ENCODE results near the gene MSTO1.
"Not testable (repeated sequence)": the region's sequence is repeated elsewhere in the genome, so short reads cannot be mapped to it uniquely, and the experiment has no call there.

Gene MSTO1

DNA sequence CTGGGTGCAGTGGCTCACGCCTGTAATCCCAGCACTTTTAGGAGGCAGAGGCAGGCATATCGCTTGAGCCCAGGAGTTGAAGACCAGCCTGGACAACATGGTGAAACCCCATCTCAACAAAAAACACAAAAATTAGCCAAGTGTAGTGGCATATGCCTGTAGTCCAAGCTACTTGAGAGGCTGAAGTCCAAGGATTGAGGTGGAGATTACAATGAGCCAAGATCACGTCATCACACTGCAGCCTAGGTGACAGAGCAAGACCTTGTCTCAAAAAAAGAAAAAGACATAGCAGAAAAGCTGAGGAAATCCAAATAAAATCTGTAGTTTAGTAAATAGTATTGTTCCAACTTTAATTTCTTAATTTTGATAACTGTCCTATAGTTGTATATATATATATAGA lies 35.9 kb upstream of the MSTO1 start:
- Mint-ChIP-seq H3K4me1 (no peaks in the 10 kb centered on the region), H3K4me3 (no peak overlapping the region), H3K36me3 (ENCODE audit: low read depth) (peaks cover 34% of the 10 kb centered on the region), H3K9me3 (no peaks in the 10 kb centered on the region), H3K27me3 (ENCODE audit: low read depth, poor library complexity) (peaks cover 4% of the 10 kb centered on the region), H3K27ac (no peak overlapping the region)
- TF ChIP-seq, protein P1, sequence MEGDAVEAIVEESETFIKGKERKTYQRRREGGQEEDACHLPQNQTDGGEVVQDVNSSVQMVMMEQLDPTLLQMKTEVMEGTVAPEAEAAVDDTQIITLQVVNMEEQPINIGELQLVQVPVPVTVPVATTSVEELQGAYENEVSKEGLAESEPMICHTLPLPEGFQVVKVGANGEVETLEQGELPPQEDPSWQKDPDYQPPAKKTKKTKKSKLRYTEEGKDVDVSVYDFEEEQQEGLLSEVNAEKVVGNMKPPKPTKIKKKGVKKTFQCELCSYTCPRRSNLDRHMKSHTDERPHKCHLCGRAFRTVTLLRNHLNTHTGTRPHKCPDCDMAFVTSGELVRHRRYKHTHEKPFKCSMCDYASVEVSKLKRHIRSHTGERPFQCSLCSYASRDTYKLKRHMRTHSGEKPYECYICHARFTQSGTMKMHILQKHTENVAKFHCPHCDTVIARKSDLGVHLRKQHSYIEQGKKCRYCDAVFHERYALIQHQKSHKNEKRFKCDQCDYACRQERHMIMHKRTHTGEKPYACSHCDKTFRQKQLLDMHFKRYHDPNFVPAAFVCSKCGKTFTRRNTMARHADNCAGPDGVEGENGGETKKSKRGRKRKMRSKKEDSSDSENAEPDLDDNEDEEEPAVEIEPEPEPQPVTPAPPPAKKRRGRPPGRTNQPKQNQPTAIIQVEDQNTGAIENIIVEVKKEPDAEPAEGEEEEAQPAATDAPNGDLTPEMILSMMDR (IDR thresholded peaks at IDR 0.05): no peak
- DNase-seq: no peak

DNA sequence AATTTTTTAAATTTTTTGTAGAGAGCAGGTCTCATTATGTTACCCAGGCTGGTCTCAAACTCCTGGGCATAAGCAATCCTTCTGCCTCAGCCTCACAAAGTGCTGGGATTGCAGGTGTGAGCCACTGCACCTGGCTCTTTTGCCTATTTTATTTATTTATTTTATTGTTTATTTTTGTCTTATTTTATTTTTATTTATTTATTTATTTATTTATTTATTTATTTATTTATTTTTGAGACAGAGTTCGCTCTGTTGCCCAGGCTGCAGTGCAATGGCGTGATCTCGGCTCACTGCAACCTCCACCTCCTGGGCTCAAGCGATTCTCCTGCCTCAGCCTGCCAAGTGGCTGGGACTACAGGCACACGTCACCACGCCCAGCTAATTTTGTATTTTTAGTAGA lies 34.4 kb upstream of the MSTO1 start:
- H3K4me3 Mint-ChIP-seq: not testable (repeated sequence)

DNA sequence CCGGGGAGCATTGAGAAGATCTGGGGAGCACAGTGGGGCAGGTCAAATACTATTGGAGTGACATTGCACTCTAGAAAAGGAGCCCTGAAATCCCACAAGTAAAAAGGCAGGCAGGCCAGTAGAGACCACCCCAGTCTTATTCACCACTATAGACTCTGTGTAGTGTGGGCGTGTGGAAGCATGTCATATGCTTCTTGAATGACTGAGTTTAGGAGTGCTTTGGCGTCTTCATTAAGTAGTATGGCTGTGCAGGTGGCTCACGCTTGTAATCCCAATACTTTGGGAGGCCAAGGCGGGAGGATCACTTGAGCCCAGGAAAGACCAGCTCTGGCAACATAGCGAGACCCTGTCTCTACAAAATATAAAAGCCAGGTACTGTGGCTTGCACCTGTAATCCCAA lies 26.2 kb upstream of the MSTO1 start:
- peak overlapping the region; percentile 59 for H3K27ac Mint-ChIP-seq
- not testable (repeated sequence) for H3K27me3 Mint-ChIP-seq (ENCODE audit: low read depth, poor library complexity); DNase-seq; H3K36me3 Mint-ChIP-seq (ENCODE audit: low read depth); H3K4me1 Mint-ChIP-seq; H3K4me3 Mint-ChIP-seq; H3K9me3 Mint-ChIP-seq

More for the DNA sequence above, 34.4 kb upstream of the MSTO1 start:
- H3K9me3 Mint-ChIP-seq; DNase-seq; H3K4me1 Mint-ChIP-seq; H3K27ac Mint-ChIP-seq; H3K27me3 Mint-ChIP-seq (ENCODE audit: low read depth, poor library complexity): not testable (repeated sequence)
- peaks cover 21% of the 10 kb centered on the region for H3K36me3 Mint-ChIP-seq (ENCODE audit: low read depth)

DNA sequence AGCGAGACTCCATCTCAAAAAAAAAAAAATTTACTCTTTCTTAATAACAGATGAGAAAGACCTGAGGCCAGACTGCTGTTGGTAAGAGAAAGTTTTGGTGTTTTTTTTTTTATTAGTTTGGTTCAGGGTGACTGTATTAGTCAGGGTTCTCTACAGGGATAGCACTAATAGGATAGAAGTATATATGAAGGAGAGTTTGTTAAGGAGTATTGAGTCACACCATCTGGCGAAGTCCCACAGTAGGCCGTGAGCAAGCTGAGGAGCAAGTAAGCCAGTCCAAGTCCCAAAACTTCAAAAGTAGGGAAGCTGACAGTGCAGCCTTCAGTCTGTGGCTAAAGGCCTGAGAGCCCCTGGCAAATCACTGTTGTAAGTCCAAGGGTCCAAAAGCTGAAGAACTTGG lies 20.7 kb upstream of the MSTO1 start:
- H3K27me3 Mint-ChIP-seq (ENCODE audit: low read depth, poor library complexity); DNase-seq; H3K4me3 Mint-ChIP-seq; H3K9me3 Mint-ChIP-seq; H3K36me3 Mint-ChIP-seq (ENCODE audit: low read depth); H3K4me1 Mint-ChIP-seq; H3K27ac Mint-ChIP-seq: not testable (repeated sequence)

DNA sequence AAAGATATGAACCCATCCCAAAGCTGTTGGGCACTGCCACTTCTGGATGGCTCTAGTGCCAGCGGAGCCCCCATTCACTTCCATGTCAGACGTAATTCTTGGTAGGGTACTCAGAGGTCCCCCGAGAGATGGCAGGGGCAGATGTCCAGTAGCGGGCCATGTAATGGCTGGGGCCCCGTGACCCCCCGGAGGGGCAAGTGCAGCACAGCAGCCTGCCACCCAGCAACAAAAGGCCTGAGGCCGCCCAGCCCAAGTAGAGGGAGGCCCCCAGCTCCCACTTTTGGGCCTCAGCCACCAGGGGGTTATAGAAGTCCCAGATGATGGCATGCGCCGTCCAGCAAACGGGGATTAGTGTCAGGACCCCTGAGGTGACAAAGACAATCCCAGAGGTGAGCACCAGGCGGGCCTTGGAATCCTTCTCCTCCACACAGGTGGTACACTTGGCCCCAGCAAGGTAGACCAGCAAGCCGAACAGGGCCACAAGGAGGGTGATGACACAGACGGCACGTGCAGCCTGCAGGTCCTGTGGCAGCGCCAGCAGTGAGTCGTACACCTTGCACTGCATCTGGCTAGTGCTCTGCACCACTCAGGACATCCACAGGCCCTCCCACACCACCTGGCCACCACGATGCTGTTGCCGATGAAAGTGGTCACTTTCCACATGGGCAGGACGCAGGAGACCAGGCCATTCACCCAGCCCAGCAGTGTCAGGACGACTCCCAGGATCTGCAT lies 19.3 kb upstream of the MSTO1 start:
- H3K36me3 Mint-ChIP-seq (ENCODE audit: low read depth): not testable (repeated sequence)

DNA sequence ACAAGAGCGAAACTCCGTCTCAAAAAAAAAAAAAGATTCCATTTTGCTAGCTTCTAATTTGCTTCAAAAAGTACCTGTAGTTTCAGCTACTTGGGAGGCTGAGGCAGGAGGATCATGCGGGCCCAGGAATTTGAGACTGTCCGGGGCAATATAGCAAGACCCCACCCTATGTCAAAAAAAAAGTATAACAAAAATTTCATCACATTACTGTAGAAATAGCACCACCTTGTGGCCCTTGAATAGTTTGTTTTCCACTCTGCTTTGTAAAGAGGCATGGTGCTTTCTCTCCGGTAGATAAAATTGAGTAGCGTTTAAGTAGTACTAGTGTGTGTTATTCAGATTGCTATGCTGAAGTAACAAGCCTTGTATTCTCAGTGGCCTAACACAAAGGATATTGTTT lies 18.2 kb upstream of the MSTO1 start:
- TF ChIP-seq, protein P1 (IDR thresholded peaks at IDR 0.05): peak; percentile 36
- H3K27ac Mint-ChIP-seq: no peak overlapping the region
- DNase-seq: no peak
- H3K36me3 Mint-ChIP-seq (ENCODE audit: low read depth): no peaks in the 10 kb centered on the region
- no peaks in the 10 kb centered on the region for H3K9me3 Mint-ChIP-seq
- no peak overlapping the region for H3K4me3 Mint-ChIP-seq
- H3K27me3 Mint-ChIP-seq (ENCODE audit: low read depth, poor library complexity): peaks cover 4% of the 10 kb centered on the region
- no peaks in the 10 kb centered on the region for H3K4me1 Mint-ChIP-seq

More for the DNA sequence above, 19.3 kb upstream of the MSTO1 start:
- not testable (repeated sequence) for H3K4me1 Mint-ChIP-seq; H3K9me3 Mint-ChIP-seq; H3K27me3 Mint-ChIP-seq (ENCODE audit: low read depth, poor library complexity); H3K27ac Mint-ChIP-seq; DNase-seq; H3K4me3 Mint-ChIP-seq

DNA sequence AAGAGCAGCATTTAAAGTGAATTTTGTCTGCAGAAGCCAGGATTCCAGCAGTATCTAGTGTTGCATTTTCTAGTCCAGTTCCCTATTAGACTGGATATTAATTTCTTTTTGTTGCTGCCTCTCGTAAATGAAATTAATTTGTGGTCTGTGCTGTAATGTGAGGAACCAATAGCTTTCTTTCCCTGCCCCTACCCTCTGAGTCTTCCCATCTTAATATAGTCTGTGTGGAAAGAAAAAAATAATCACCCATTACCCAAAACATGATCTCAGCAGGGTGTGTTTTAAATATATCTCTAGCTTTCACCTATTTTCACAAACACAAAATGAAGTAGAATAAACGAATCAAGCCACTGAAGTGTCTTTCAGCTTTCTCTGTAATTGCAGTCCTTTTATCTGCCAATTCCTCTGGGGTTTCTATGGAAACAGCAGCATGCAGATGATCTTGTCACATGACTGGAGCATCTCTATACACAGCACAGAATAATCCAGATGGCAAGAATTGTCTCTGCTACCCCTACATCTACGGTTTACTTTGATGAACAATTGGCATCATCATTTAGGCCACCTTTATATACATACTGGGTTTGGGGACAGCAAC lies 14.0 kb upstream of the MSTO1 start:
- H3K4me1 Mint-ChIP-seq: peaks cover 21% of the 10 kb centered on the region
- H3K27ac Mint-ChIP-seq; H3K36me3 Mint-ChIP-seq (ENCODE audit: low read depth); H3K4me3 Mint-ChIP-seq; DNase-seq; H3K27me3 Mint-ChIP-seq (ENCODE audit: low read depth, poor library complexity); H3K9me3 Mint-ChIP-seq: not testable (repeated sequence)

DNA sequence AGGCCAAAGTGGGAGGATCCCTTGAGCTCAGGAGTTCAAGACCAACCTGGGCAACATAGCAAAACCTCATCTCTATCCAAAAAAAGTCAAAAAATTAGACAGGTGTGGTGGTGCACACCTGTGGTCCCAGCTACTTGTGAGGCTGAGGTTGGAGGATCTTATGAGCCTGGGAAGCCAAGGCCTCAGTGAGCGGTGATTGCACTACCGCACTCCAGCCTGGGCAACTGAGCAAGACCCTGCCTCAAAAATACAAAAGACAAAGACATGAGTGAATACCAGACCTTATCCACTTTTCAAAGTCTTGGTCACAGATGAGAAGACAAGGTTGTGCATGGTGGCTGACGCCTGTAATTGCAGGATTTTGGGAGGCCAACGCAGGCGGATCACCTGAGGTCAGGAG lies 13.2 kb upstream of the MSTO1 start:
- no peak overlapping the region for H3K27ac Mint-ChIP-seq
- H3K36me3 Mint-ChIP-seq (ENCODE audit: low read depth): no peaks in the 10 kb centered on the region
- DNase-seq: no peak
- peaks cover 11% of the 10 kb centered on the region for H3K27me3 Mint-ChIP-seq (ENCODE audit: low read depth, poor library complexity)
- H3K9me3 Mint-ChIP-seq: no peaks in the 10 kb centered on the region
- peaks cover 21% of the 10 kb centered on the region for H3K4me1 Mint-ChIP-seq
- TF ChIP-seq, protein P1 (IDR thresholded peaks at IDR 0.05): no peak
- H3K4me3 Mint-ChIP-seq: no peak overlapping the region
